Keratinocyte (primary cell): Measurements from ENCODE around the gene DISC1. TPM values are rescaled to one million over a fixed set of nuclear protein-coding genes. Genes with fewer than 3 reads are reported as not detected.
A peak's percentile ranks its signal among the peaks of the same experiment; 100 is the strongest.

ENCODE experiments used
- DNase-seq: peaks from one replicate; pipeline ENCODE4 v3.0.0-alpha.2; 2011; ENCODE audit warnings: low read depth, missing footprints, low spot score
- FAIRE-seq: peaks from 2 replicates; lab custom pipeline; 2011; peaks lifted over from hg19 to GRCh38; lab: Jason Lieb, UNC
- H2AFZ ChIP-seq: 2 replicates; pipeline ENCODE4 v1.6.0; 2012; ENCODE audit warnings: low read length, control low read depth, inconsistent platforms; ENCODE audit not compliant: control insufficient read depth
- H3K27ac ChIP-seq: 2 replicates; pipeline ENCODE4 v1.5.1; 2011; ENCODE audit warnings: low read length; ENCODE audit not compliant: control insufficient read depth, insufficient read depth
- H3K27me3 ChIP-seq: 3 replicates; pipeline ENCODE4 v1.6.0; 2011; ENCODE audit warnings: low read length; ENCODE audit not compliant: control insufficient read depth, insufficient read depth; ENCODE audit errors: extremely low read depth
- H3K36me3 ChIP-seq, 2 experiments: 2 replicates in 1 of 2; 3 replicates in 1 of 2; pipeline ENCODE4 v1.5.1; 2011; ENCODE audit warnings: low read length in 2 of 2, mild to moderate bottlenecking in 1 of 2; ENCODE audit not compliant: control insufficient read depth in 2 of 2, insufficient read depth in 2 of 2; ENCODE audit errors: extremely low read depth in 1 of 2
- H3K4me1 ChIP-seq: 3 replicates; pipeline ENCODE4 v1.5.1; 2011; ENCODE audit warnings: low read length; ENCODE audit not compliant: control insufficient read depth, insufficient read depth; ENCODE audit errors: extremely low read depth
- H3K4me2 ChIP-seq: 3 replicates; pipeline ENCODE4 v1.6.0; 2011; ENCODE audit warnings: low read depth, low read length; ENCODE audit not compliant: control insufficient read depth, insufficient read depth; ENCODE audit errors: extremely low read depth
- H3K4me3 ChIP-seq, 3 experiments: fragments of 200-600 bp in 1 of 3; sonication (generic) in 1 of 3; 2 replicates in 2 of 3; 3 replicates in 1 of 3; pipeline ENCODE4 v1.5.1; 2011 to 2016; ENCODE audit warnings: low read length in 3 of 3, mild to moderate bottlenecking in 3 of 3, control low read depth in 2 of 3, inconsistent platforms in 1 of 3, low read depth in 1 of 3, mixed read lengths in 1 of 3, mixed run types in 1 of 3, moderate library complexity in 1 of 3; ENCODE audit not compliant: control insufficient read depth in 2 of 3, insufficient read depth in 2 of 3; ENCODE audit errors: extremely low read depth in 1 of 3
- H3K79me2 ChIP-seq: 2 replicates; pipeline ENCODE4 v1.6.0; 2012; ENCODE audit warnings: low read length; ENCODE audit not compliant: control insufficient read depth, insufficient read depth
- H3K9ac ChIP-seq: 3 replicates; pipeline ENCODE4 v1.6.0; 2011; ENCODE audit warnings: low read length; ENCODE audit not compliant: control insufficient read depth, insufficient read depth; ENCODE audit errors: extremely low read depth
- H3K9me1 ChIP-seq: 3 replicates; pipeline ENCODE4 v1.6.0; 2011; ENCODE audit warnings: low read length; ENCODE audit not compliant: control insufficient read depth, insufficient read depth; ENCODE audit errors: extremely low read depth
- H3K9me3 ChIP-seq: 2 replicates; pipeline ENCODE4 v1.5.1; 2012; ENCODE audit warnings: low read depth, low read length; ENCODE audit not compliant: control insufficient read depth
- H4K20me1 ChIP-seq: 3 replicates; pipeline ENCODE4 v1.6.0; 2011; ENCODE audit warnings: low read length; ENCODE audit not compliant: control insufficient read depth, insufficient read depth; ENCODE audit errors: extremely low read depth
- EZH2 ChIP-seq: IDR thresholded peaks from one replicate; pipeline ENCODE4 v1.6.1; 2012; ENCODE audit warnings: inconsistent platforms, mild to moderate bottlenecking, low read length, moderate library complexity
- dilution Hi-C: fragments of 300-500 bp; cut with MboI; formaldehyde crosslinking; loops from one replicate; pipeline ENCODE4 v1.7.0; 2020; ENCODE audit warnings: low sequenced_read_pairs; ENCODE audit not compliant: extremely low pct_ligation_motif_present
- polyA plus RNA-seq, 5 experiments: library from polyadenylated mRNA; depleted of rRNA in 3 of 5; stranded (reverse) in 3 of 5; stranded (forward) in 1 of 5; unstranded in 1 of 5; fragments of >200 nt; gene quantifications; 1 replicate in 1 of 5; 2 replicates in 3 of 5; 3 replicates in 1 of 5; pipeline versions ENCODE4 v1.2.1 to v1.2.3, GENCODE V29; 2011 to 2012; ENCODE audit warnings: missing spikeins in 2 of 5, low read depth in 1 of 5, low replicate concordance in 1 of 5
- TF ChIP-seq, protein P1 (sequence below), 3 experiments: IDR thresholded peaks in 1 of 3; conservative IDR thresholded peaks in 1 of 3; optimal IDR thresholded peaks in 1 of 3; 2 replicates in 2 of 3; 3 replicates in 1 of 3; pipeline versions ENCODE3 to v1.5.1; 2011; ENCODE audit warnings: low read length in 3 of 3, mild to moderate bottlenecking in 3 of 3, moderate library complexity in 2 of 3, control low read depth in 1 of 3, inconsistent platforms in 1 of 3; ENCODE audit not compliant: insufficient read depth in 2 of 3; ENCODE audit errors: extremely low read depth in 1 of 3

DISC1 gene
- polyA plus RNA-seq, 1 donor (not counting 4 experiments of a cell fraction or from before 2014, with no cell fraction given) = 0.47 TPM

DNA sequence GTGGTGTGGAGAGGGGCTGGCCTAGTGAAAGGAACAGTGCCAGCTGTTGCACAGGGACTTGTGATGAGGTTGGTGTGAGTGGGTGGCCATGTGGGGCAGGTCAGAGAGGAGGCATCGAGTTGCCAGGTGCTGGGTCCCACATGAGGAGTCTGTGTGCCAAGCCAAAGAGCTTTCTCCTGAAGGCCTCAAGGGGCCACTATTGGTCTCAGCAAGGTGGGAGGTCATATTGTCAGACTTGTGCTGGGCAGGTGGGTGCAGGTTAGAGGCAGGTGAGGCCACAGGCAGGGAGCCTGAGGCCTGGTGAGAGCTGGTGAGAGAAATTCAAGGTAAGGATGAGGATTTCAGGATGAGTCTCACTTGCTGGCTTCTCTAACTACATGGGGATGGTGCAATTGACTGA is 256.8 kb downstream of the DISC1 start:
- H3K27me3 ChIP-seq = no peaks in the 10 kb centered on the region
- H3K27ac ChIP-seq = no peak overlapping the region
- no peaks in the 10 kb centered on the region for H3K4me1 ChIP-seq
- H3K4me2 ChIP-seq = no peak overlapping the region
- FAIRE-seq (no peak), DNase-seq (no peak)
- H3K4me3 ChIP-seq = no peak overlapping the region
- TF ChIP-seq, protein P1, sequence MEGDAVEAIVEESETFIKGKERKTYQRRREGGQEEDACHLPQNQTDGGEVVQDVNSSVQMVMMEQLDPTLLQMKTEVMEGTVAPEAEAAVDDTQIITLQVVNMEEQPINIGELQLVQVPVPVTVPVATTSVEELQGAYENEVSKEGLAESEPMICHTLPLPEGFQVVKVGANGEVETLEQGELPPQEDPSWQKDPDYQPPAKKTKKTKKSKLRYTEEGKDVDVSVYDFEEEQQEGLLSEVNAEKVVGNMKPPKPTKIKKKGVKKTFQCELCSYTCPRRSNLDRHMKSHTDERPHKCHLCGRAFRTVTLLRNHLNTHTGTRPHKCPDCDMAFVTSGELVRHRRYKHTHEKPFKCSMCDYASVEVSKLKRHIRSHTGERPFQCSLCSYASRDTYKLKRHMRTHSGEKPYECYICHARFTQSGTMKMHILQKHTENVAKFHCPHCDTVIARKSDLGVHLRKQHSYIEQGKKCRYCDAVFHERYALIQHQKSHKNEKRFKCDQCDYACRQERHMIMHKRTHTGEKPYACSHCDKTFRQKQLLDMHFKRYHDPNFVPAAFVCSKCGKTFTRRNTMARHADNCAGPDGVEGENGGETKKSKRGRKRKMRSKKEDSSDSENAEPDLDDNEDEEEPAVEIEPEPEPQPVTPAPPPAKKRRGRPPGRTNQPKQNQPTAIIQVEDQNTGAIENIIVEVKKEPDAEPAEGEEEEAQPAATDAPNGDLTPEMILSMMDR (optimal IDR thresholded peaks at IDR 0.05 in 1 of 3, IDR thresholded peaks at IDR 0.05 in 1 of 3, conservative IDR thresholded peaks at IDR 0.05 in 1 of 3; ENCODE audit: extremely low read depth in 1 of 3, insufficient read depth in 2 of 3, low read length in 3 of 3) = peak in 1 of 3 experiments; percentile 14
- no peak for TF ChIP-seq EZH2
- dilution Hi-C loops = no loop called here
- no peaks in the 10 kb centered on the region for H3K79me2 ChIP-seq
- H3K9ac ChIP-seq = no peak overlapping the region
- H3K36me3 ChIP-seq = no peaks in the 10 kb centered on the region
- no peak overlapping the region for H2AFZ ChIP-seq
- H3K9me1 ChIP-seq = no peaks in the 10 kb centered on the region
- no peaks in the 10 kb centered on the region for H3K9me3 ChIP-seq
- no peaks in the 10 kb centered on the region for H4K20me1 ChIP-seq

DNA sequence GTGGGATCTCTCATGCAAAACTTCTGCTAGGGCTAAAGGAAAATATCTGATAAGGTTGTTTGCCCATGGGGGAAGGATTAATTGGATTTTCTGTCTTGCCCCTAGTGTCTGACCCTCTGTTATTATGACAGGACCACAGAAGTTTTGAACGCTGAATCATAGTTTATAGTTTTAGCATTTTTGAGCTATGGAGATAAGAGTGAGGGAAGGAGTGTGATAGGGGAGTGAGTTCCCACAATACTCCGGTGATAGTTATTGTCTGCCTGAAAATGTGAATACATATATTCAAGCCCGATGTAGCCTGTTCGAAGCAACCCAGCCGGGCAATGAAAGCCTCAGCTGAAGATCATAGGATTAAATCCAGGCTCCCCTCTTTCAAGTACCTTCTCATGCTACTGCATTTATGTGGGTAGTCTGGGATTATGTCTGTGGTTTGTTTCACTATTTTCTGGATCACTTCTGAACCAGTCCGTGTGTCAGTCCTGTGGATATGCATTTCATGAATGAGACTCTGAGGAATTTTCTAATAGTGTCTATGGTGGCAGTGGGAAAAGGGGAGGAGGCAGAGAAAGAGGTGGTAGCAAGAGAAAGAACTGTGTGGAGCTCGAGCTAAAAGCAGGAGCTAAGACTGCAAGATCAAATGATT is 258.7 kb downstream of the DISC1 start:
- Histone ChIP-seq H3K4me3 (no peak overlapping the region), H3K4me2 (no peak overlapping the region), H3K27me3 (no peaks in the 10 kb centered on the region), H4K20me1 (no peaks in the 10 kb centered on the region), H3K9me1 (no peaks in the 10 kb centered on the region), H3K4me1 (no peaks in the 10 kb centered on the region), H3K79me2 (no peaks in the 10 kb centered on the region), H3K9me3 (no peaks in the 10 kb centered on the region), H3K9ac (no peak overlapping the region), H2AFZ (no peak overlapping the region), H3K27ac (no peak overlapping the region), H3K36me3 (no peaks in the 10 kb centered on the region)
- dilution Hi-C loops = no loop called here
- no peak for TF ChIP-seq EZH2
- TF ChIP-seq, protein P1 (optimal IDR thresholded peaks at IDR 0.05 in 1 of 3, IDR thresholded peaks at IDR 0.05 in 1 of 3, conservative IDR thresholded peaks at IDR 0.05 in 1 of 3; ENCODE audit: extremely low read depth in 1 of 3, insufficient read depth in 2 of 3, low read length in 3 of 3) = no peak
- DNase-seq (no peak), FAIRE-seq (no peak)
